ENCODE data around the gene CTSK.

Gene CTSK

GRCh38 chr1:150753416-150753815, 54.6 kb downstream of the CTSK start:
- no peaks in the 10 kb centered on the region for H3K27me3 Mint-ChIP-seq
- no peak overlapping the region for H3K27ac Mint-ChIP-seq
- H3K9me3 Mint-ChIP-seq: no peaks in the 10 kb centered on the region
- peaks cover 44% of the 10 kb centered on the region for H3K36me3 Mint-ChIP-seq (ENCODE audit: low read depth)
- no peak overlapping the region for H3K4me3 Mint-ChIP-seq
- no peaks in the 10 kb centered on the region for H3K4me1 Mint-ChIP-seq (ENCODE audit: low read depth)

- Mint-ChIP-seq H3K36me3 (ENCODE audit: low read depth) (peaks cover 31% of the 10 kb centered on the region), H3K27me3 (no peaks in the 10 kb centered on the region), H3K9me3 (no peaks in the 10 kb centered on the region), H3K4me1 (ENCODE audit: low read depth) (no peaks in the 10 kb centered on the region), H3K4me3 (no peak overlapping the region), H3K27ac (no peak overlapping the region)
Measured at GRCh38 chr1:150751443-150751842, 56.6 kb downstream of the CTSK start.

GRCh38 chr1:150749720-150750311, 58.2 kb downstream of the CTSK start:
- H3K9me3 Mint-ChIP-seq: no peaks in the 10 kb centered on the region
- no peaks in the 10 kb centered on the region for H3K4me1 Mint-ChIP-seq (ENCODE audit: low read depth)
- H3K36me3 Mint-ChIP-seq (ENCODE audit: low read depth): peaks cover 27% of the 10 kb centered on the region
- no peak overlapping the region for H3K27ac Mint-ChIP-seq
- H3K4me3 Mint-ChIP-seq: no peak overlapping the region
- no peaks in the 10 kb centered on the region for H3K27me3 Mint-ChIP-seq

- Mint-ChIP-seq H3K4me3 (no peak overlapping the region), H3K9me3 (no peaks in the 10 kb centered on the region), H3K27me3 (no peaks in the 10 kb centered on the region), H3K4me1 (ENCODE audit: low read depth) (no peaks in the 10 kb centered on the region), H3K27ac (no peak overlapping the region), H3K36me3 (ENCODE audit: low read depth) (peaks cover 24% of the 10 kb centered on the region)
Measured at GRCh38 chr1:150748878-150749719, 59.0 kb downstream of the CTSK start.

Data from stimulated activated naive CD8-positive, alpha-beta T cell treated with anti-CD3 and anti-CD28 coated beads, Interleukin-15, Interleukin-2, amounts not matched to agents 100 ng/mL and 50 ng/mL, for 24 hours (primary cell).